22Rv1 (cell line): ENCODE measurements around the gene GPC1.

ENCODE experiments used
- H3K27ac ChIP-seq: fragments of 450-650 bp; 2 replicates; pipeline ENCODE4 v1.5.1; 2017
- ZFX ChIP-seq: fragments of 450-650 bp; IDR thresholded peaks from 2 replicates; pipeline ENCODE4 v1.6.1; 2017; ENCODE audit warnings: antibody characterized with exemption, borderline replicate concordance
- TF ChIP-seq, protein P1 (sequence below): fragments of 450-650 bp; IDR thresholded peaks from 2 replicates; pipeline ENCODE4 v1.5.1; 2017; ENCODE audit warnings: mild to moderate bottlenecking

GPC1 gene

DNA sequence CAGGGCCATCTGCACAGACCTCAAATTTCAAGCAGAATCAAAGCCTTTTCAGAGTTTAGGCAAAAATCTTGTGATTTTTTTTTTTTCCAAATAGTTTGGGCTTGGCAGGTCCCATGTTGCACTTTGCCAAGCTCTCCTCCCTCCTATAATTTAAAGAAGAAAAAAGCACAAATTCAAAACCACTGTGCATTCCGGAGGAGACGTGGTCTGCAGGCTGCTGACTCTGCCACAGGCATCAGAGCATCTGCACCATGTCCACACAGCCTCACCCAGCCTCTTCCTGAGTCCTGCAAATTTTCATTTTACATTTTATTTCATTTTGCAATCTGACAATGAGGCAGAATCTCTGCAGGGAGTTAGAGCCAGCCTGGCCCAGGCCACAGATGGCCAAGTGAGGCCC lies 15.7 kb upstream of the GPC1 start:
- H3K27ac ChIP-seq, result no peak overlapping the region
- TF ChIP-seq ZFX, result no peak
- TF ChIP-seq, protein P1, sequence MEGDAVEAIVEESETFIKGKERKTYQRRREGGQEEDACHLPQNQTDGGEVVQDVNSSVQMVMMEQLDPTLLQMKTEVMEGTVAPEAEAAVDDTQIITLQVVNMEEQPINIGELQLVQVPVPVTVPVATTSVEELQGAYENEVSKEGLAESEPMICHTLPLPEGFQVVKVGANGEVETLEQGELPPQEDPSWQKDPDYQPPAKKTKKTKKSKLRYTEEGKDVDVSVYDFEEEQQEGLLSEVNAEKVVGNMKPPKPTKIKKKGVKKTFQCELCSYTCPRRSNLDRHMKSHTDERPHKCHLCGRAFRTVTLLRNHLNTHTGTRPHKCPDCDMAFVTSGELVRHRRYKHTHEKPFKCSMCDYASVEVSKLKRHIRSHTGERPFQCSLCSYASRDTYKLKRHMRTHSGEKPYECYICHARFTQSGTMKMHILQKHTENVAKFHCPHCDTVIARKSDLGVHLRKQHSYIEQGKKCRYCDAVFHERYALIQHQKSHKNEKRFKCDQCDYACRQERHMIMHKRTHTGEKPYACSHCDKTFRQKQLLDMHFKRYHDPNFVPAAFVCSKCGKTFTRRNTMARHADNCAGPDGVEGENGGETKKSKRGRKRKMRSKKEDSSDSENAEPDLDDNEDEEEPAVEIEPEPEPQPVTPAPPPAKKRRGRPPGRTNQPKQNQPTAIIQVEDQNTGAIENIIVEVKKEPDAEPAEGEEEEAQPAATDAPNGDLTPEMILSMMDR, result no peak

DNA sequence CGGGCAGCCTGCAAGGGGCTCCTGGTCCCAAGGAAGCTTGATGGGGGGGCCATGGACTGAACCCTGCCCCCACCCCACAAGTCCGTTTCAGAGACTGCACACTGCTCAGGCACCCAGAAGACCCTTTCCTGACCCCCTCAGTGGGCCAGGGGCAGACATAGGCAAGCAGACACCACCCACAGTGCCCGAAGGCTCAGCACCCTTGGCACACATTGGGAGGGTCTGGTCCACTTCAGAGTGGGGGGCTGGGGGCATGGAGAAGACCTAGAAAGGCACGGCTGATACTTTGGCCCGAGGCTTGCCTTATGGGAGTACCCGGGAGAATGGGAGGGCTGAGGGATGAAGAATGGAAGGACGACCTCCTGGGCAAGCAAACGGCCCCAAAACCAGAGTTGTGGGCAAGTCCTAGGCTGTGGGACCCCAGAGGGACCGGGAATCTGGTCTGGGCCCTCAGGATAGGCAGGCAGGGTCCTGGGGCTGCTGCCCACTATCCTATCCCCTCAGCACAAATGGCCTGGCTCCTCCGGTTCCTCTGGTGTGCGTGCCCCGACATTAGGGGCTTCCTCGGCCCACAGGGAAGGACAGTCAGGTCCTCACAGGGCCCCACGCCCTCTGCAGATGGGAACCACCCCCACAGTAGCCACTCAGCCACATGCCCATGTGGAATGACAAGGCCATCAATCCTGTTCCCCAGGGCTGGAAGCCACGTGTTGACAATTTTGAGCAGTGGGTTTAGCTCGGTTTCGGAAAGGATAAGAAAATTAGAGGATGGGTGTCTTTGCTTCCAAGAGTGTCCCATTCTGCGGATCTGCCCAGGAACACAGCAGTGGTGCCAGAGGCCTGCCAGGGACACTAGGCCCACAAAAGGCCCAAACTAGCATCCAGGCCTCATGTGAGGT lies 15.0 kb upstream of the GPC1 start:
- H3K27ac ChIP-seq, result no peak overlapping the region
- TF ChIP-seq, protein P1, result no peak
- no peak for TF ChIP-seq ZFX

DNA sequence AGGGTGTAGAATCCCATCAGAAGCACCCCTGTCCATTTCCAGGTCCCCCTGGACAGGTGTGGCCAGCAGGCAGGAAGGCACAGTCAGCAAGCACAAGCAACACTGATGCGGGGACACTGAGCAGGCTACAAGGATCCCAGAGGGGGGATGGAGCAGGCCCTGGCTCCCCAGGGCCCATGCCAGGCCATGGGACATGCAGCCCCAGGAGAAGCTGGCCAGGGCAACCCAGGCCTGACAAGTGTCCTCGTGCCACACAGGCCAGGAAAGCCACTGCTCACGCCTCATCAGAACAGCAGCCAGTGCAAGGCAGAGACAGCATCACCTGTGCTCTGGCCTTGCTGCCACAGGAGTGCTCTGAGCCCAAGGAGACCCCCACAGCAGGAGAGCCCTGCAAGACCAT lies 14.1 kb upstream of the GPC1 start:
- H3K27ac ChIP-seq, result no peak overlapping the region
- TF ChIP-seq, protein P1, result no peak
- TF ChIP-seq ZFX, result no peak

DNA sequence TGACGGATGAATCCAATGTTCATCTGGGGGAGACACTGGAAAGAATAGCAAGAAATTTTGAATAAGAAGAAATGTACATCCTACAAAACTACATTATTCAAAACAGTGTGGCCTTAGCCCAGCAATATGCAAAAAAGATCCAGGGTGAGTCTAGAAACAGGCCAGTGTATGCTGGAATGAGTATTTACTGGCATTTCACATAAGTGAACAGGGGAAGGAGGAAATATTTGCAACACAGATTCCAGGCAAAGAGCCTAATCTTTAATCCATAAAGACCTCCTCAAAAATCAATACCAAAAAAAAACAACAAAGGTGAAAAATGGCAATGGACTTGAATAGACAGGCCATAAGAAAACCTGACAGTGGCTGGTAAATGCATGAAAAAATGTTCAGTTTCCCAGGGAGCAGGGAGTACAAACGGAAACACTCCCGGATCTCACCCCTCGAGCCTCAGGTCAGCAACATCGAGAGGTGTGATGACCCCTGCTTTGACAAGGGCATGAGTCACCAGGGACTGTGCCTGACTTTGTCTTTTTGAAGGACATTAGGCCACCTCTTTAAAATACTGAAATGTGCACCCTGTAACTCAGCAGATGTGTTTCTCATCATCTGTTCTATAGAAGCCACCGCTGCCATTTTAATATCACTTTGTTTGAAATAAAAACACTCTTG lies 12.7 kb upstream of the GPC1 start:
- no peak for TF ChIP-seq ZFX
- TF ChIP-seq, protein P1, result no peak
- no peak overlapping the region for H3K27ac ChIP-seq

DNA sequence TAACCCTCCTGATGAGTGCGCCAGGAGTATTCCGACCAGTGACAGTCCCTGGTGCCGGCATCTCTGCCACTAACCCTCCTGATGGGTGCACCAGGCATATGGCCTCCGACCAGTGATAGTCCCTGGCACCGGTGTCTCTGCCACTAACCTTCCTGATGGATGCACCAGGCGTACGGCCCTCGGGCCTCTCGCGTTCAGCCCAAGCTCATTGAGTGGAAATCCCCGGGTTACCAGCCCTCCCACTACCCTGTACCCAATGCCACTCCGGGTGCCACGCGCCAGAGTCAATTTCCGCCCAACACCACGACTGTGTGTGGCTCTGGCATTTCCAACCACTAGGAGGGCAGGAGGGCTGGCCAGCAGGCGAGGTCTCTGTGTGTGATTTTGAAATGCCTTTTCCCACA lies 11.7 kb upstream of the GPC1 start:
- TF ChIP-seq, protein P1, result no peak
- no peak overlapping the region for H3K27ac ChIP-seq

DNA sequence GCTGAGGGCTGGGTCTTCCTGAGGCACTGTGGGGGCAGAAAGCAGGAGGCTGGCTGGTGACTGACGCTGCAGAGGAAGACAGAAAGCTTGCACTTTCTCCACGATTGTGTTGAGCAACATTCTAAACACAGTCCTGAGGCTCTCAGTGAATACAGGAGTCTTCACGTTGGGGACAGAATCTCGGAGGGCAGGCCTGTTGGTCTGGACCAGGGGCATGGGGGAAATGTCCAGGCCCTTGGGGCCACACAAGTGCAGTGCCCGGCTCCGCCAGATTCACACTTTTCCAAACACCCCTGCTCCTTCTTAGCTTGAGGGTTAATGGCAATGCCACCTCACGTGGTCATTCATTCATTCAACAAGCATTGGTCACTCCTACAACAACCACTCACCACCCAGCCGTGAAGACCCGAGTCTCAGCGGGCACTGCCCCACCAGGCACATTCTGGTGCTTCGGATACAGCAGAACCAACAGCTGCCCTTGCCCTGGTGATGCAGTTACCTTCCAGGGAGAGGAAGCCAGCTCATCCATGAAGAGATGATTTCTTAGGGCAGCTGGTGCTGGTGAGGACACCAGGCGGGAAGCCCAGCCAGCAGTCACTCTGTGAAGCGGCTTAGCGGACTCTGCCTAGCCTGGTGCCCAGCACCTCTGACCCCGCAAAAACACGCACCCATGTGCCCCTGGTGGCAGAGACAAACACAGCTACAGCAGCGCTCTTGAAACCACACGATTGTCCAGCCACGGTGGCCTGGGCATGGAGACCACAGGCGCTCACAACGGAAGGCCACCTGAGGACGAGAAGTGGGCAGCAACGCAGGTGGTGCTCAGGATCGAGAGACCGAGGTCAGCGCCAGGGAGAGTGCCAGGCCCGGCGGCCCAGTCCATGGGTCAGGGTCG lies 10.9 kb upstream of the GPC1 start:
- TF ChIP-seq ZFX, result no peak
- TF ChIP-seq, protein P1, result no peak
- H3K27ac ChIP-seq, result no peak overlapping the region
